Measurements from ENCODE around the gene CLRN3. TPM values are rescaled to one million over a fixed set of nuclear protein-coding genes. Genes with fewer than 3 reads are reported as not detected.

The CLRN3 gene
- total RNA-seq, 1 donor from 2014 or later, result 0.31 TPM

DNA sequence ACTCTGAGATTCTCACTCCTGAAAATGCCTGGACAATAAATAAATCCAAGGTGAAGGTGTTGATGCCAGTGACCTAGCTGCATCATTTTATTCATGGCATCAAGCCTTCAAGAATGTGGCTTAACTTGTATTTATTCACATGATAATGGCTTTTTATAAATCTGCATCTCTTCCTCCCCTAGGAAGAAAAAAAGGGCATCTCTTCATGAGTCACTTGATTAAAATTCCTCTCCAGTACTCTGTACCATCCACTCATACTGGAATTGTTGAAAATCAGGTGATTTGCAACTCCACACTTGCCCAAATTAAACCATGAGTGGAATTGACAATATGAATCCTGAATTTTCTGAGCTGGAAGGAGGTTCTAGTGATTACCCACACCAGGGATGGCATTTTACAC lies 44.3 kb upstream of the CLRN3 start:
- no peak for DNase-seq (ENCODE audit: low spot score)
- Mint-ChIP-seq H3K4me3 (ENCODE audit: unreplicated experiment) (no peak overlapping the region), H3K4me1 (ENCODE audit: unreplicated experiment) (peaks cover 24% of the 10 kb centered on the region), H3K27ac (ENCODE audit: unreplicated experiment) (no peak overlapping the region), H3K27me3 (ENCODE audit: unreplicated experiment) (peaks cover 8% of the 10 kb centered on the region), H3K36me3 (ENCODE audit: low read depth, unreplicated experiment) (peaks cover 31% of the 10 kb centered on the region), H3K9me3 (ENCODE audit: unreplicated experiment) (no peaks in the 10 kb centered on the region)
- TF ChIP-seq, protein P1, sequence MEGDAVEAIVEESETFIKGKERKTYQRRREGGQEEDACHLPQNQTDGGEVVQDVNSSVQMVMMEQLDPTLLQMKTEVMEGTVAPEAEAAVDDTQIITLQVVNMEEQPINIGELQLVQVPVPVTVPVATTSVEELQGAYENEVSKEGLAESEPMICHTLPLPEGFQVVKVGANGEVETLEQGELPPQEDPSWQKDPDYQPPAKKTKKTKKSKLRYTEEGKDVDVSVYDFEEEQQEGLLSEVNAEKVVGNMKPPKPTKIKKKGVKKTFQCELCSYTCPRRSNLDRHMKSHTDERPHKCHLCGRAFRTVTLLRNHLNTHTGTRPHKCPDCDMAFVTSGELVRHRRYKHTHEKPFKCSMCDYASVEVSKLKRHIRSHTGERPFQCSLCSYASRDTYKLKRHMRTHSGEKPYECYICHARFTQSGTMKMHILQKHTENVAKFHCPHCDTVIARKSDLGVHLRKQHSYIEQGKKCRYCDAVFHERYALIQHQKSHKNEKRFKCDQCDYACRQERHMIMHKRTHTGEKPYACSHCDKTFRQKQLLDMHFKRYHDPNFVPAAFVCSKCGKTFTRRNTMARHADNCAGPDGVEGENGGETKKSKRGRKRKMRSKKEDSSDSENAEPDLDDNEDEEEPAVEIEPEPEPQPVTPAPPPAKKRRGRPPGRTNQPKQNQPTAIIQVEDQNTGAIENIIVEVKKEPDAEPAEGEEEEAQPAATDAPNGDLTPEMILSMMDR (IDR thresholded peaks at IDR 0.05; ENCODE audit: unreplicated experiment), result no peak

DNA sequence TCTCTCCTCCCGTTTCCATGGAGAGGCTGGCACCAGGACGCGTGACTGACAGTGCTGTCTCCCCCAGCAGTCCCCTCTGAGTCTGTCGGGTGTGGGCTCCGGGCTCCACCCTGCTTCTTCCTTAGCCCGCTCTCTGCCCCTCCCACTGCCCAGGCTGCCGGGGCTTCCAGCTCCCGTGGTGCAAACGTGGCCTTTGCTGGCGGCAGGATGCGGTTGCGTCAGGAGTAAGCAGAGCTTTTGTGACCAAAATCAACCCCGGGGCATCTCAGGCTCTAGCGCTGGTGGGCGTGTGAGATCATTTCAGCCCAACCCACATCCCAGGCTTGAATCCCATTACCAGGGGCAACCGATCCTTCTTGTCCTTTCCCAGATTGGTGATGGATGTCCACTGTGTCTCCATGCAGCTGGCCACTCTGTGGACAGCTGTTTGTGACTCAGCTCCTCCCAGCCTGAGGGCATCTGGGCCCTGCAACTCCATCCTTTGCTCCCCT lies 42.4 kb upstream of the CLRN3 start:
- Mint-ChIP-seq H3K9me3 (ENCODE audit: unreplicated experiment) (no peaks in the 10 kb centered on the region), H3K27ac (ENCODE audit: unreplicated experiment) (no peak overlapping the region), H3K4me1 (ENCODE audit: unreplicated experiment) (peaks cover 15% of the 10 kb centered on the region), H3K27me3 (ENCODE audit: unreplicated experiment) (peaks cover 8% of the 10 kb centered on the region), H3K4me3 (ENCODE audit: unreplicated experiment) (peak overlapping the region; percentile 47), H3K36me3 (ENCODE audit: low read depth, unreplicated experiment) (peaks cover 28% of the 10 kb centered on the region)
- no peak for DNase-seq (ENCODE audit: low spot score)
- TF ChIP-seq, protein P1 (IDR thresholded peaks at IDR 0.05; ENCODE audit: unreplicated experiment), result no peak

DNA sequence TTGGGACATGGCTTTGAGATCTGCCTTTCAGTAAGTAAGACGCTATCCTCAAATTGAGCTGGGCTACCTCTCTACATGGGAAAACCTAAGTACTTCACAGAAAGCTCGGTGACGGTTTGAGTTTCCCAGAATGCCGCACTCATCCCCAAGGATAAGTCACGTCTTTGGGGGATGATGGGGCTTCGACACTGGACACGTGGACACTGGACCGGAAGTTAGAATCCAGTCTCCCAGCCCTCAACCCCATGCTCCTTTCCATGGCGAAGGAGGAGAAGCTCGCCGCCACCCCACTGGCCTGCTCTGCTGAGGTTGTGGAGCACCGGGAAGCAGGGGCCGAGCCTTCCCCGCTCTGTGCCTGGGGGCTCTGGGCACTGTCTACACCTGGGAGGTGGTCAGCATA lies 41.6 kb upstream of the CLRN3 start:
- no peak overlapping the region for H3K4me3 Mint-ChIP-seq (ENCODE audit: unreplicated experiment)
- H3K27ac Mint-ChIP-seq (ENCODE audit: unreplicated experiment), result no peak overlapping the region
- peaks cover 8% of the 10 kb centered on the region for H3K4me1 Mint-ChIP-seq (ENCODE audit: unreplicated experiment)
- H3K9me3 Mint-ChIP-seq (ENCODE audit: unreplicated experiment), result no peaks in the 10 kb centered on the region
- TF ChIP-seq, protein P1 (IDR thresholded peaks at IDR 0.05; ENCODE audit: unreplicated experiment), result no peak
- DNase-seq (ENCODE audit: low spot score), result no peak
- H3K27me3 Mint-ChIP-seq (ENCODE audit: unreplicated experiment), result peaks cover 6% of the 10 kb centered on the region
- peaks cover 20% of the 10 kb centered on the region for H3K36me3 Mint-ChIP-seq (ENCODE audit: low read depth, unreplicated experiment)

DNA sequence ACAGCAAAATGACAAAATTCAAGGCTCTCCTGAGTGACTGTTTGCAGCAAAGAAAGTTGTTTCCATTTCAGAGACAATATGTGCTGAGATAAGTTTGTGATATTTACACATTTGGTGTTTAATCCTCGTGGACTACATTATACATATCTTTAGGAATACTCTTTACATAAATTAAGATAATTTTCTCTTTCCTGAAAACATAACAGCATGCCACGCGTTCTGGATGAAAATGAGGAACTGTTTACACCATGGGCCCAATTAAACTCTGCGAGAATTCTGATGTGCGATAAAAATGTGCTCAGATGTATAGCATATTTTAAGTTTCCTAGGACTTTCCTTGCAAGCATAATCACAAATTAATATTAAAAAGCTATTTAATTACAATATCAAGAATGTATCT lies 40.5 kb upstream of the CLRN3 start:
- H3K4me3 Mint-ChIP-seq (ENCODE audit: unreplicated experiment), result no peak overlapping the region
- DNase-seq (ENCODE audit: low spot score), result no peak
- peaks cover 14% of the 10 kb centered on the region for H3K4me1 Mint-ChIP-seq (ENCODE audit: unreplicated experiment)
- peaks cover 17% of the 10 kb centered on the region for H3K36me3 Mint-ChIP-seq (ENCODE audit: low read depth, unreplicated experiment)
- H3K27ac Mint-ChIP-seq (ENCODE audit: unreplicated experiment), result no peak overlapping the region
- H3K27me3 Mint-ChIP-seq (ENCODE audit: unreplicated experiment), result peaks cover 3% of the 10 kb centered on the region
- TF ChIP-seq, protein P1 (IDR thresholded peaks at IDR 0.05; ENCODE audit: unreplicated experiment), result no peak
- H3K9me3 Mint-ChIP-seq (ENCODE audit: unreplicated experiment), result no peaks in the 10 kb centered on the region

DNA sequence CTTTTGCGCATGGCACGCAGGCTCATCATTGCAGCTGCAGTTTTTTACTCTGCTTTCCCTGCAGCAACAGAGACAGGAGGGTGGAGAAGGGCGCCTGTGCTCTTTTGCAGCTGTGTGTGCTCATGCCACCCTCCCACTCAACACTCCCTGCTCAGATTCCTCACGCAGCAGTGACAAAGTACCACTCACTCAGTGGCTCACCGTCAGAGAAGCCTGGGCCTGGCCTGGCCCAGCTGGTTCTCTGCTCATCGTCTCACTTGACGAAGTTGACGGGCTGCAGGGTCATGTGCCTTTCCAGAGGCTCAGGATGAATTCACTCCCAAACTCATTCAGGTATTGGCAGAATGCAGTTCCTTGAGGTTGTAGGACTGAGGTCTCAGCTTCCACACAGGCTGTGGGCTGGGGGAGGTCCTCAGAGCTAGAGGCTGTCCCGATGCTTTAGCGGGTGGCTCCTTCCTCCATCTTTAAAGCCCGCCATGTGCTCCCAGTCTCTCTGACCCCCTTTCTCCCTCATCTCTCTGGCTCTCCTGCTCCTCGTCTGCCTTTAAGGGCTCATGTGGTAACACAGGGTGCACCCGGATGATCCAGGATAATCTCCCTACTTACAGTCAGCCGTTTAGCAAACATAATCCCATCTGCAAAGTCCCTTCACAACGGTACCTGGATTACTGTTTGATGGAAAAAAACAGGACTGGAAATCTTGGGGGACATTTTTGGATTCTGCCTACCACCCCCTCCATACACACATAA lies 40.0 kb upstream of the CLRN3 start:
- Mint-ChIP-seq H3K27ac (ENCODE audit: unreplicated experiment) (no peak overlapping the region), H3K4me1 (ENCODE audit: unreplicated experiment) (peaks cover 15% of the 10 kb centered on the region), H3K36me3 (ENCODE audit: low read depth, unreplicated experiment) (peaks cover 17% of the 10 kb centered on the region), H3K9me3 (ENCODE audit: unreplicated experiment) (no peaks in the 10 kb centered on the region), H3K27me3 (ENCODE audit: unreplicated experiment) (peaks cover 2% of the 10 kb centered on the region), H3K4me3 (ENCODE audit: unreplicated experiment) (no peak overlapping the region)
- TF ChIP-seq, protein P1 (IDR thresholded peaks at IDR 0.05; ENCODE audit: unreplicated experiment), result no peak
- DNase-seq (ENCODE audit: low spot score), result no peak

Measured in endothelial cell (in vitro differentiated cells).